ENCODE measurements around the gene DPY19L1. TPM values are rescaled to one million over a fixed set of nuclear protein-coding genes. Genes with fewer than 3 reads are reported as not detected.
"Not testable (repeated sequence)": the region's sequence is repeated elsewhere in the genome, so short reads cannot be mapped to it uniquely, and the experiment has no call there.

Gene DPY19L1
- total and polyA plus RNA-seq, 9 donors, result 14.7 to 34.0 (median 21.2) TPM

DNA sequence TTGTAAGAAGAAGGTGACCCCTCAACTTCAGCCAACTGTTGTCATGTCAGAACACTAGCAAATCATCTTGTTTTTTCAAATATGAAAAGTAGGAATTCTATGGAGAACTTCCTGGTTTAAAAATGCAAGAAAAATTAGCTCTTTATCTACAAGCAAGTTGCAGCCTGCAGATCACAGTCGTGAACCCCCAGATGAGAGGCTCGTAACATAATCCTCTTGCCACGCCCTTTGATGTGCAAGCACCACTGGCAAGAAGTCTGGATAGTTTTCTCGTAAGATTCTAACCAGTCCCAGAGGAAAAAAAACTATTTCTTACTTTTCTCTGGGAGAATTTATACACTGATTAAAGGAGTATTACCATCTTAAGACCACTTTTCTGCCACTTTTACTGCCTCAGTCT, 132.3 kb downstream of the DPY19L1 start:
- H3K27ac ChIP-seq (ENCODE audit: low read length), result no peak overlapping the region
- no peaks in the 10 kb centered on the region for H3K4me1 ChIP-seq (ENCODE audit: control insufficient read depth, insufficient read depth, low read length)
- DNase-seq, result no peak
- no peaks in the 10 kb centered on the region for H3K36me3 ChIP-seq (ENCODE audit: control insufficient read depth, insufficient read depth, low read length)
- no peaks in the 10 kb centered on the region for H3K9me3 ChIP-seq (replicated peaks; ENCODE audit: control insufficient read depth, low read depth, low read length)
- WGBS (ENCODE audit: insufficient coverage), result 60% methylated on average over 3 of the region's 4 CpGs
- H3K27me3 ChIP-seq (ENCODE audit: control insufficient read depth, insufficient read depth, low read length), result no peaks in the 10 kb centered on the region
- H3K4me3 ChIP-seq (ENCODE audit: low read length), result no peak overlapping the region

DNA sequence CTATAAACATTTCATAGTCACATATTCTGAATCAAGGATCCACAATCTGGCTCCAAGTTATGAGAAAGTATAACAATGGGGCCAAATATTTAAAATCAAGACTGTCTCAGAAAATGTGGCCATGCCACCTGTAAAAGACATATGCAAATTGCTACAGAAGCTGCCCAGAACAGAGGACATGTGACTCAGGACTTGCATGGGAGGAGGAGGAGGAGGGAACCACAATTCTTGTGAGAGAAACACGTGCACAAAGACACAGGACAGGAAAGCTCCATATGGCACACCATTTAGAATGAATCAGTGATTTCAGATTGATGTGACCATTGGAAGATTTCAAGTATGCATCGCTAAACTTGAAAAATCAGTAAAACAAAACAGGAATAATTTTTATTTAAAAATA, 133.4 kb downstream of the DPY19L1 start:
- not testable (repeated sequence) for H3K36me3 ChIP-seq (ENCODE audit: control insufficient read depth, insufficient read depth, low read length); H3K4me1 ChIP-seq (ENCODE audit: control insufficient read depth, insufficient read depth, low read length); H3K27me3 ChIP-seq (ENCODE audit: control insufficient read depth, insufficient read depth, low read length); H3K27ac ChIP-seq (ENCODE audit: low read length); DNase-seq; H3K9me3 ChIP-seq (replicated peaks; ENCODE audit: control insufficient read depth, low read depth, low read length); H3K4me3 ChIP-seq (ENCODE audit: low read length)
- WGBS (ENCODE audit: insufficient coverage), result no CpG with 5 or more reads among the region's 2 CpGs

DNA sequence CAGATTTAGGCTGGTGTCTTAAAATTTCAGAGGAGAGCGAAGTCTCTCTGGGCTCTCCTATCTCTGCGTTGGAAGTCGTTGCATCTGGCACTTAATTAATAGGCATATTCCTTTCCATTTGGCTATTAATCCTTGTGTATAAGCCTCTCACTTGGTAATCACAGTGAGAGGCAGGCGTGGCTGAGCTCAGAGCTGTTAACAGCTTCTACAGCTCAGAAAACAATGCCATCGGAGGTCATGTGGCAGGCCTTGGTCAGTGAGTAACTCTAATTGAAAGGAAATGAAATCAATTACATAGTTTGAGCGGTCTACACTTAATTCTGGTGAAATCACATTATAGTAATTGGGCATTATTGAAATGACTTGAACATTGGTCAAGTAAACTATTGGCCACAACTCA, 135.1 kb downstream of the DPY19L1 start:
- H3K9me3 ChIP-seq (replicated peaks; ENCODE audit: control insufficient read depth, low read depth, low read length), result no peaks in the 10 kb centered on the region
- H3K36me3 ChIP-seq (ENCODE audit: control insufficient read depth, insufficient read depth, low read length), result no peaks in the 10 kb centered on the region
- H3K27me3 ChIP-seq (ENCODE audit: control insufficient read depth, insufficient read depth, low read length), result no peaks in the 10 kb centered on the region
- no peaks in the 10 kb centered on the region for H3K4me1 ChIP-seq (ENCODE audit: control insufficient read depth, insufficient read depth, low read length)
- WGBS (ENCODE audit: insufficient coverage), result 83% methylated on average over 1 of the region's 6 CpGs
- no peak overlapping the region for H3K27ac ChIP-seq (ENCODE audit: low read length)
- no peak for DNase-seq
- no peak overlapping the region for H3K4me3 ChIP-seq (ENCODE audit: low read length)

DNA sequence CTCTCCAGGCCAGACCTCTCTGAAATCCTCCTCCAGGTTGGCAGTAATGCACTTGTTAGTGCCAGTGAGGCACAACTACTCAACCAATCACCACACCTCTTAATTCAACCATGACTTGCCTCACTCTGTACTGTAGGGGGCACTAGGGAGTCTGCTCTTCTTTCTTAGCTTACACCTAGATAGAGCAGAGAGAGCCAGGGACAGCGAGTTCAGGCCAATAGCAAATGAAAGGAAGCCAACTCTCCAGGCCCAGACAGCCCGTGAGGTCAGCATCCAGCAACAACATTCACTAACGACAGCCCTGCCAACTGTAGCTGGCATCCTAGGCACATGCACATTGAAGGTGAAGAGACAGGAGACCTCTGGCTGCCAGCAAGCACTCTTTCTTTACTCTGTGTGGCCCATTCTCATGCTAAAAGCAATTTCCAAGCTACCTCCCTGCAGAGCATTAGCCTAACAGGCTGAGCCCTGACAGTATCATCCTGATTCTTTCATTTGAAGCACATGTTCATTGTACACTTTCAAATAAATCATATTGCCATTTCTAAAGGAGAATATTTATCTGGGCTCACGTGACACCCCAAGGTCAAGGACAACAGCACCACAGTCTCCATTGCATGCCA, 136.3 kb downstream of the DPY19L1 start:
- Histone ChIP-seq H3K27ac (ENCODE audit: low read length) (no peak overlapping the region), H3K4me3 (ENCODE audit: low read length) (no peak overlapping the region), H3K27me3 (ENCODE audit: control insufficient read depth, insufficient read depth, low read length) (no peaks in the 10 kb centered on the region), H3K36me3 (ENCODE audit: control insufficient read depth, insufficient read depth, low read length) (no peaks in the 10 kb centered on the region), H3K9me3 (replicated peaks; ENCODE audit: control insufficient read depth, low read depth, low read length) (no peaks in the 10 kb centered on the region), H3K4me1 (ENCODE audit: control insufficient read depth, insufficient read depth, low read length) (no peaks in the 10 kb centered on the region)
- DNase-seq, result no peak
- 33% methylated on average over 1 of the region's 4 CpGs for WGBS (ENCODE audit: insufficient coverage)

DNA sequence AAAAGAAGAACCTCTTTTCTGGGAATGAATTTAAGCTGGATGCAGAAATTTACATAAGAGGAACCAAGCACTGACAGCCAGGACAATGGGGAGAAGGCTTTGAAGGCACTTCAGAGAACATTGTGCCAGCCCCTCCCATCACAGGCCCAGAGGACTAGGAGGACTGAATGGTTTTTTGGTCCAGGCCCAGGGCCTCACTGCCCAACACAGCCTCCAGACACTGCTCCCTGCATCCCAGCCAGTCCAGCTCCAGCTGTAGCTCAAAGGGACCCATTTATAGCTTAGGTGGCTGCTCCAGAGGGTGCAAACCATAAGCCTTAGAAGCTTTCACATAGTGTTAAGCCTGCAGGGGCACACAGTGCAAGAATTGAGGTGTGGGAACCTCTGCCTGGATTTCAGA, 142.1 kb downstream of the DPY19L1 start:
- no peaks in the 10 kb centered on the region for H3K36me3 ChIP-seq (ENCODE audit: control insufficient read depth, insufficient read depth, low read length)
- DNase-seq, result no peak
- peaks cover 4% of the 10 kb centered on the region for H3K9me3 ChIP-seq (replicated peaks; ENCODE audit: control insufficient read depth, low read depth, low read length)
- H3K4me3 ChIP-seq (ENCODE audit: low read length), result no peak overlapping the region
- no peaks in the 10 kb centered on the region for H3K27me3 ChIP-seq (ENCODE audit: control insufficient read depth, insufficient read depth, low read length)
- no peak overlapping the region for H3K27ac ChIP-seq (ENCODE audit: low read length)
- H3K4me1 ChIP-seq (ENCODE audit: control insufficient read depth, insufficient read depth, low read length), result no peaks in the 10 kb centered on the region

DNA sequence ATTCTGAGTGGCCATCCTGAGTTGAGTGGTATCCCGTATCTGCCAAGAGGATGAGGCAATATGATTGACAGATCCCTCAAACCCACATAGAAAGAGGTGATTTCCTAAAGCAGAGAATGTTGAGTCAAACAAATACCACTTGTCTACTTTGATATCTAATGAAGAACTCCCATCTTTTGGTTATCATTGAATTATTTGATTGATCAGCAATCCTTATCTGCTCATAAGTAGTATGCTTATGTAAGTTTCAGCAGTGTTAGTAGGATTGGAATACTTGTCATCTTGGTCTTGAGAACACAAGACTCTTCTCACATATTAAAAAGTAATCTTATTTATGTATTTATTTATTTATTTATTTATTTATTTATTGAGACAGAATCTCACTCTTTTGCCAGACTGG, 147.3 kb downstream of the DPY19L1 start:
- Histone ChIP-seq H3K4me3 (ENCODE audit: low read length) (no peak overlapping the region), H3K27me3 (ENCODE audit: control insufficient read depth, insufficient read depth, low read length) (no peaks in the 10 kb centered on the region), H3K27ac (ENCODE audit: low read length) (no peak overlapping the region), H3K9me3 (replicated peaks; ENCODE audit: control insufficient read depth, low read depth, low read length) (no peaks in the 10 kb centered on the region), H3K4me1 (ENCODE audit: control insufficient read depth, insufficient read depth, low read length) (no peaks in the 10 kb centered on the region), H3K36me3 (ENCODE audit: control insufficient read depth, insufficient read depth, low read length) (no peaks in the 10 kb centered on the region)
- no peak for DNase-seq
- WGBS (ENCODE audit: insufficient coverage), result no CpG with 5 or more reads among the region's 1 CpG

DNA sequence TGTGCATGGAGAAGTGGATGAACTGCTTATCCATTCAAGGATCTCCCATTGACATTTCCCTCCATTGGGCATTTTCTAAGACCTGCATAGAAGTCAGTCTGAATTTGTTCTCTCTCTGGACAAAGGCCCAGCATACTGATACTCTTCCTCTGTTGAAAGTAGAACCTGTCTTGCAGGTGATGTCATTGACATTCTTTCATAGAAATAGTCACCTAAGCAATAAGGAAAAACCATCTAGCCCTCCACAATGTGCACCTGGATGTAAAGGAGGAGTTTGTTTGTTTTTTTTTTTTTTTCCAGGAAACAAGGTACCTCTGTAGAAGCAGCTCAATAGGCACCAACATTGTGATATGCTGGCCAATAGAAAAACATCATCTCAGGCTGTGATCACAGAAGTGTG, 150.4 kb downstream of the DPY19L1 start:
- no peaks in the 10 kb centered on the region for H3K4me1 ChIP-seq (ENCODE audit: control insufficient read depth, insufficient read depth, low read length)
- H3K4me3 ChIP-seq (ENCODE audit: low read length), result no peak overlapping the region
- H3K27me3 ChIP-seq (ENCODE audit: control insufficient read depth, insufficient read depth, low read length), result no peaks in the 10 kb centered on the region
- H3K27ac ChIP-seq (ENCODE audit: low read length), result no peak overlapping the region
- H3K36me3 ChIP-seq (ENCODE audit: control insufficient read depth, insufficient read depth, low read length), result no peaks in the 10 kb centered on the region
- H3K9me3 ChIP-seq (replicated peaks; ENCODE audit: control insufficient read depth, low read depth, low read length), result peaks cover 6% of the 10 kb centered on the region
- no peak for DNase-seq

DNA sequence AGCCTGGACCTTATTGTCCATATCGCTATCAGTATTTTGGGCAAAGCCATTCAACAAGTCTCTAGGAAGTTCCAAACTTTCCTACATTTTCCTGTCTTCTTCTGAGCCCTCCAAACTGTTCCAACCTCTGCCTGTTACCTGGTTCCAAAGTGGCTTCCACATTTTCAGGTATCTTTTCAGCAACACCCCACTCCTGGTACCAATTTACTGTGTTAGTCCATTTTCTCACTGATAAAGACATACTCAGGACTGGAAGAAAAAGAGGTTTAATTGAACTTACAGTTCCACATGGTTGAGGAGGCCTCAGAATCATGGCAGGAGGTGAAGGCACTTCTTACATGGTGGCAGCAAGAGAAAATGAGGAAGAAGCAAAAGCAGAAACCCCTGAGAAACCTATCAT, 153.4 kb downstream of the DPY19L1 start:
- H3K4me1 ChIP-seq (ENCODE audit: control insufficient read depth, insufficient read depth, low read length); H3K27ac ChIP-seq (ENCODE audit: low read length); H3K36me3 ChIP-seq (ENCODE audit: control insufficient read depth, insufficient read depth, low read length); DNase-seq; H3K27me3 ChIP-seq (ENCODE audit: control insufficient read depth, insufficient read depth, low read length); H3K4me3 ChIP-seq (ENCODE audit: low read length); H3K9me3 ChIP-seq (replicated peaks; ENCODE audit: control insufficient read depth, low read depth, low read length): not testable (repeated sequence)
- 100% methylated on average over 1 of the region's 1 CpG for WGBS (ENCODE audit: insufficient coverage)

DNA sequence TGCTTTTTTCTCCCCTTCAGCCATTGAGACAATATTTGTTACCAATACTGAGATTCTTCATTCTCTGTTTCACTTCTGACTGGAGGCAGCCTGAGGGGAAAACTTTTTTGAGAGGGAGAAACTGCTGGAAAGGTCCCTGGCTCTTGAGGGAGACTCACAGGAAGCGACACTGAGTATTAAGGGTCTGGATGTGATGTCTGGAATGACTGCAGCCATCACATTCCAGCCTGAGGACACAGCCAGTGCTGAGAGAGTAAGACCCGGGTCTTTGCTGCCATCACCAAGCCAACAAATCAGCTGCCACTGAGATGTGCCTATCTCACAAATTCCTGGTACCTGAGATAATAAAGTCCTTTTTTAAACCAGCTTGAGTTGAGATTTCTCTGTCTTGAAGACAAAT, 157.4 kb downstream of the DPY19L1 start:
- H3K4me1 ChIP-seq (ENCODE audit: control insufficient read depth, insufficient read depth, low read length), result no peaks in the 10 kb centered on the region
- H3K27me3 ChIP-seq (ENCODE audit: control insufficient read depth, insufficient read depth, low read length), result no peaks in the 10 kb centered on the region
- H3K36me3 ChIP-seq (ENCODE audit: control insufficient read depth, insufficient read depth, low read length), result no peaks in the 10 kb centered on the region
- no peak overlapping the region for H3K27ac ChIP-seq (ENCODE audit: low read length)
- H3K4me3 ChIP-seq (ENCODE audit: low read length), result no peak overlapping the region
- no peak for DNase-seq
- peaks cover 6% of the 10 kb centered on the region for H3K9me3 ChIP-seq (replicated peaks; ENCODE audit: control insufficient read depth, low read depth, low read length)
- WGBS (ENCODE audit: insufficient coverage), result 75% methylated on average over 1 of the region's 2 CpGs

DNA sequence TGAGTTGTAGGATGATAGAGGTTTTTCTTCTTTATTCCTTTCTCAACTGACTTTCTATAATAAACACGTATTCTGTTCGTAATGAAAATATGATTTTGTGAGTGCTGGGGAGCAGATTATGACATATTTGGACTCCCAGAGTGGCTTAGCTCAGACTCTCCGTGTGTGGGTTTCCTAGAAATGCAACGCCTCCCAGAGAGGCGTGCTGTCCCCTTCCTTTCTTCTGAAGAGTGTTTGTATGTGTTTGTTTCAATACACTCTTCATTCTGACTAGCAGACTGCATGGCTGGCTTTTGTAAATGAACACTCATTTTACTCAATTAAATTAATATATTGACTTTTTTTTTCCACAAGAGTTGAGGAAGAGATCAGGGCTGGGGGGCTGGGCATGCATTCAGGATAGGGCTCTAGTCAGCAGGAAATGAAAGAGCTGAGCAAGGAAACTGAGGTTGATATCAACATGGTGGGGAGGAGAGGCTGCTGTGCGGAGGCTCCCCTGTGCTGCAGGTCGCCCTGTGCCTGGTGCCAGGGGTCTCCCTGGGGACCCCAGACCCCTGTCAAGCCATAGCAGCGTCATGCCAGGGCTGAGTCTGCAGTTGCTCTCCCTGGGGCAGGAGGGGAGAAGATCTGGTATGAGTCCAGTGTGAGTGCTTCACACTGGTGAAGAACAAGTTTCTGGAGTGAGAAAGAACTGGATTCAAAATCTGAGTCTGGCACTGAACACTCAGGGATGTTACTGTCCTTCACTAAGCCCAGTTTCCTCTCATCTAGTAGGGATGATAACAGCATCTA, 158.1 kb downstream of the DPY19L1 start:
- H3K27ac ChIP-seq (ENCODE audit: low read length); H3K36me3 ChIP-seq (ENCODE audit: control insufficient read depth, insufficient read depth, low read length); H3K9me3 ChIP-seq (replicated peaks; ENCODE audit: control insufficient read depth, low read depth, low read length); H3K27me3 ChIP-seq (ENCODE audit: control insufficient read depth, insufficient read depth, low read length); DNase-seq; H3K4me3 ChIP-seq (ENCODE audit: low read length); H3K4me1 ChIP-seq (ENCODE audit: control insufficient read depth, insufficient read depth, low read length): not testable (repeated sequence)
- 20% methylated on average over 1 of the region's 8 CpGs for WGBS (ENCODE audit: insufficient coverage)

Measured in muscle of leg (tissue), 11 donors.